ENCODE measurements around the gene KLHDC8A. TPM values are rescaled to one million over a fixed set of nuclear protein-coding genes. Genes with fewer than 3 reads are reported as not detected.

The KLHDC8A gene
- total and polyA plus RNA-seq, 9 of the 15 experiments (the other 6 are each of a cell fraction or from before 2014, with no cell fraction given): 0.01 to 0.54 (median 0.04) TPM; not detected in 6

DNA sequence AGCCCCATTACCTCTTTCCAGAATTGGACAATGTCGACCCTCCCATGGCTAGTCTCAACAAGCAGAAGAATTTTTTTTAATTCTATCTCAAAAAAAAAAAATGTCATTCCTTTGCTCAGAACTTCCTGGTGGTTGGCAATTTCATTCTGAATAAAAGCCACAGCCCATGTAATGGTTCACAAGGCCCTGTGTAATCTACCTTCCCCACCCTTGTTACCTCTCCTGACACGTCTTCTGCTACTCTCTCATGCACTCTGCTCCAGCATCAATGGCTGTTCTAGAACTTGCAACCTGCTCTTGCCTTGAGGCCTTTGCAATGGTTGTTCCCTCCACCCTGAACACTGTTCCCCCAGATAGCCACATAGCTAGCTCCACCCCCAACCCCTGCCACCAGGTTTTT, 60.6 kb downstream of the KLHDC8A start (continued):
- no peak for TF ChIP-seq CHAMP1 (IDR thresholded peaks at IDR 0.05)
- TF ChIP-seq, protein P1, sequence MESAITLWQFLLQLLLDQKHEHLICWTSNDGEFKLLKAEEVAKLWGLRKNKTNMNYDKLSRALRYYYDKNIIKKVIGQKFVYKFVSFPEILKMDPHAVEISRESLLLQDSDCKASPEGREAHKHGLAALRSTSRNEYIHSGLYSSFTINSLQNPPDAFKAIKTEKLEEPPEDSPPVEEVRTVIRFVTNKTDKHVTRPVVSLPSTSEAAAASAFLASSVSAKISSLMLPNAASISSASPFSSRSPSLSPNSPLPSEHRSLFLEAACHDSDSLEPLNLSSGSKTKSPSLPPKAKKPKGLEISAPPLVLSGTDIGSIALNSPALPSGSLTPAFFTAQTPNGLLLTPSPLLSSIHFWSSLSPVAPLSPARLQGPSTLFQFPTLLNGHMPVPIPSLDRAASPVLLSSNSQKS (CRISPR knock-in tag; IDR thresholded peaks at IDR 0.05): no peak

DNA sequence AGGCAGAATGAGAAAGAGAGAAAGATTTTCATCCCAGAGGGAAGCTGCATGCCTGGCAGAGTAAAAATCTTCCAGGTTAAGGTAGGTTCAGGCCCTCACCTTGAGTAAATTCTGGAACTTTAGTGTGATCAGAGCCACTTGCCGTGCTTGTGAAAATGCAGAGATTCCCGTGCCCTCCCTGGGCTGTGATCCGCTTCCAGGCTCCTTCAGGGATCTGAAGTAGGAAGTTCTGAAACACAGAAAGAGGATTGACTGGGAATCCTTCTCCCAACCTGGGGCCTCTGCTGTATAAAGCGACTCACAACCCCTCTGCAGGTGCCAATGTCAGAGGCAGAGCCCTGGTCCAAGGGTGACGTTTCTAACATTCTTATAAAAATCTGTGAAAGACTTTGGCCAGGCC, 61.8 kb downstream of the KLHDC8A start:
- H3K27ac ChIP-seq (ENCODE audit: extremely low read depth, low read depth, low read length): no peak overlapping the region
- no peaks in the 10 kb centered on the region for H3K36me3 ChIP-seq (ENCODE audit: control insufficient read depth, insufficient read depth, low read length)
- H3K4me3 ChIP-seq: no peak overlapping the region
- DNase-seq (ENCODE audit: extremely low read depth in 1 of 4, low spot score in 3 of 4) (no peak), ATAC-seq (no peak), FAIRE-seq (no peak)
- no peak overlapping the region for H2AFZ ChIP-seq (ENCODE audit: low read depth, low read length)
- no TSS peak for BruUV-seq (replicated peaks)
- H3K79me2 ChIP-seq (ENCODE audit: control insufficient read depth, insufficient read depth, low read length): no peaks in the 10 kb centered on the region
- POLR2A ChIA-PET: interaction anchor here (0.6 to 1.4 kb wide), 6 partner anchors 8 to 158 kb away, joined by 3 to 8 read pairs (median 3); no protein-coding TSS in a partner anchor
- no peaks in the 10 kb centered on the region for H3K9me3 ChIP-seq (replicated peaks; ENCODE audit: control insufficient read depth, insufficient read depth, low read depth, low read length)
- no peaks in the 10 kb centered on the region for H3K9me1 ChIP-seq (ENCODE audit: control insufficient read depth, insufficient read depth, low read length)
- TF ChIP-seq SNIP1 (IDR thresholded peaks at IDR 0.05; ENCODE audit: low read depth): no peak
- peak; percentile 71 for TF ChIP-seq FOSL1 (tag; conservative IDR thresholded peaks at IDR 0.05)
- CTCF ChIA-PET (ENCODE audit: low intra/inter-chr PET ratio): no interaction called here
- H3K4me1 ChIP-seq (replicated peaks in 1 of 2; ENCODE audit: control insufficient read depth in 2 of 2, insufficient read depth in 2 of 2, low read length in 2 of 2): peaks cover 9% of the 10 kb centered on the region in 2 experiments; a peak in 3 of 5 replicates
- H4K20me1 ChIP-seq (replicated peaks; ENCODE audit: control insufficient read depth, insufficient read depth, low read length): no peaks in the 10 kb centered on the region
- H3K27me3 ChIP-seq (ENCODE audit: control insufficient read depth in 2 of 2, insufficient read depth in 2 of 2, low read length in 2 of 2): peaks cover 0 to 5% of the 10 kb centered on the region in 2 experiments; a peak in 1 of 5 replicates
- 53% methylated on average over 5 of the region's 5 CpGs for WGBS (ENCODE audit: insufficient coverage, low coverage, missing lambda C conversion rate)
- in situ Hi-C loops (cut with MboI) (no loop called here), intact Hi-C loops (cut with micrococcal nuclease) (no loop called here)
- no peak overlapping the region for H3K4me2 ChIP-seq (ENCODE audit: insufficient read depth, low read length)
- H3K9ac ChIP-seq (ENCODE audit: insufficient read depth in 1 of 2, low read depth in 2 of 2, low read length in 2 of 2): no peak overlapping the region
